Ovary (tissue), 3 donors: ENCODE measurements around the gene SNAP47.

Source experiments
- CTCF ChIP-seq, 3 donors: fragments of 450-650 bp in 2 of 3; fragments of 200-600 bp in 1 of 3; IDR thresholded peaks; one replicate each; pipeline versions ENCODE4 v1.5.1 to v1.8.0; 2016 to 2022; ENCODE audit warnings: antibody characterized with exemption in 3 of 3, mild to moderate bottlenecking in 1 of 3
- EP300 ChIP-seq: sonication (generic); formaldehyde crosslinking; IDR thresholded peaks from one replicate; pipeline ENCODE4 v1.6.1; 2017; ENCODE audit warnings: antibody characterized with exemption
- POLR2A ChIP-seq: fragments of 450-650 bp; IDR thresholded peaks from one replicate; pipeline ENCODE4 v1.6.1; 2017; ENCODE audit warnings: antibody characterized with exemption, mild to moderate bottlenecking, moderate library complexity
- donor health status: DM: no; HTN: no; CAD: no.

DNA sequence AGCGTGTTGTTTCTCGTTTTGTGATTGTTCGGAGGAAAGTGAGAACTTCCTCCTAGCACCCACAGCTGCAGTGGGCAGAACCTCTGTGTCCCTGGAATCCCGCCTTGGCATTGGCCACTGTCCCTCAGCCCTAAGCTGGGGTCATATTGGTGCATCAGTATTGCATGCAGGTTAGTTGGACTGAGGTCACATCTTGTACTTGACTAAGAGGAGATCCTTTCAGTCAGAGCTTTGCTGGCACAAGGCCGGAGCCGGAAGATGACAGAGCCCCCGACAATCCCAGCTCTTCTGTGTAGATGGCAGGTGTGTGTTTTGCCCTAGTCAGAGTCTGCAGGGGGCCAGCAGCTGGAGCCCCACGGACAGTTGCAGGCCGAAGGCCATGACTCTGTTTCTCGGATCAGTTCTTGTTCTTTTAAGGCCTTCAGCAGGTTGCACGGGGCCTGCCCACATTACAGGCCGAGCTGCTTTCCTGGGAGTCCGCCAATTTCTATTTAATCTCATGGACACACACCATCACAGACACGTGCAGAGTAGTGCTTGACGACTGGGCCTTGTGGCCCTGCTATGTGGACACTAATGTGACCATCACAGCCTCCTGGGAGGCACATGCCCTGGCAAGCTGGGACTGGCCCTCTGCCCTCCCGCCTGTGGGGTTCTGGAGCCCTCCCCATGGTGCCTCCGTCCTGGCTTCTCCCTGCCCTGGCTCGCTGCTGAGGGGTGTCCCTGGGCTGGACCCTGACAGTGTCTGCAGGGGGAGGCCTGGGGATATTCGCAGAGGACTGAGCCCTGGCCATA lies 14.9 kb downstream of the SNAP47 start:
- TF ChIP-seq CTCF (IDR thresholded peaks at IDR 0.05) (no peak), POLR2A (no peak), EP300 (no peak)
